ENCODE results near the gene KHDC1L. TPM values are rescaled to one million over a fixed set of nuclear protein-coding genes. Genes with fewer than 3 reads are reported as not detected.
A peak's percentile ranks its signal among the peaks of the same experiment; 100 is the strongest.

KHDC1L gene
- total RNA-seq, 1 experiment from 2014 or later = 1.1 TPM

GRCh38 chr6:73180763-73181619 lies 44.3 kb downstream of the KHDC1L start:
- CTCF ChIA-PET = interaction anchor here (1.6 kb wide), 1 partner anchor 564 kb away, joined by 4 read pairs; no protein-coding TSS in a partner anchor
- no peaks in the 10 kb centered on the region for H4K20me1 ChIP-seq (ENCODE audit: insufficient read depth)

GRCh38 chr6:73180076-73180738 lies 45.1 kb downstream of the KHDC1L start:
- CTCF ChIA-PET = interaction anchor here (0.7 to 1.6 kb wide), 2 partner anchors 564 to 1219 kb away, joined by 3 to 4 read pairs; no protein-coding TSS in a partner anchor
- Histone ChIP-seq H3K4me3 (no peak overlapping the region), H3K9me2 (ENCODE audit: insufficient read depth) (no peaks in the 10 kb centered on the region), H3F3A (ENCODE audit: insufficient read depth, low read depth) (no peaks in the 10 kb centered on the region), H3K79me2 (ENCODE audit: low read depth) (no peaks in the 10 kb centered on the region), H4K20me1 (ENCODE audit: insufficient read depth) (no peaks in the 10 kb centered on the region), H3K36me3 (ENCODE audit: low read depth) (no peaks in the 10 kb centered on the region), H3K4me1 (replicated peaks; ENCODE audit: insufficient read depth) (no peaks in the 10 kb centered on the region), H3K4me2 (peak overlapping the region; percentile 29; the same call in 1 of the 2 replicates), H3K9me3 (ENCODE audit: insufficient read depth, low read depth) (no peaks in the 10 kb centered on the region), H3K27ac (no peak overlapping the region), H2AFZ (no peak overlapping the region), H3K27me3 (ENCODE audit: insufficient read depth, low read depth) (no peaks in the 10 kb centered on the region)
- intact Hi-C loops (cut with micrococcal nuclease; ENCODE audit: unreplicated experiment) = loop anchor here (2.0 to 10.0 kb wide), 4 partner anchors 147 to 1645 kb away; no protein-coding TSS in a partner anchor
- TF ChIP-seq EZH2 (IDR thresholded peaks at IDR 0.05; ENCODE audit: low read depth) = no peak
- TF ChIP-seq, protein P1, sequence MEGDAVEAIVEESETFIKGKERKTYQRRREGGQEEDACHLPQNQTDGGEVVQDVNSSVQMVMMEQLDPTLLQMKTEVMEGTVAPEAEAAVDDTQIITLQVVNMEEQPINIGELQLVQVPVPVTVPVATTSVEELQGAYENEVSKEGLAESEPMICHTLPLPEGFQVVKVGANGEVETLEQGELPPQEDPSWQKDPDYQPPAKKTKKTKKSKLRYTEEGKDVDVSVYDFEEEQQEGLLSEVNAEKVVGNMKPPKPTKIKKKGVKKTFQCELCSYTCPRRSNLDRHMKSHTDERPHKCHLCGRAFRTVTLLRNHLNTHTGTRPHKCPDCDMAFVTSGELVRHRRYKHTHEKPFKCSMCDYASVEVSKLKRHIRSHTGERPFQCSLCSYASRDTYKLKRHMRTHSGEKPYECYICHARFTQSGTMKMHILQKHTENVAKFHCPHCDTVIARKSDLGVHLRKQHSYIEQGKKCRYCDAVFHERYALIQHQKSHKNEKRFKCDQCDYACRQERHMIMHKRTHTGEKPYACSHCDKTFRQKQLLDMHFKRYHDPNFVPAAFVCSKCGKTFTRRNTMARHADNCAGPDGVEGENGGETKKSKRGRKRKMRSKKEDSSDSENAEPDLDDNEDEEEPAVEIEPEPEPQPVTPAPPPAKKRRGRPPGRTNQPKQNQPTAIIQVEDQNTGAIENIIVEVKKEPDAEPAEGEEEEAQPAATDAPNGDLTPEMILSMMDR (conservative IDR thresholded peaks at IDR 0.05) = no peak
- POLR2A ChIA-PET (ENCODE audit: unreplicated experiment) = no interaction called here
- DNase-seq = no peak
- BruUV-seq (replicated peaks) = no TSS peak

More at GRCh38 chr6:73180763-73181619, 44.3 kb downstream of the KHDC1L start:
- Histone ChIP-seq H3F3A (ENCODE audit: insufficient read depth, low read depth) (no peaks in the 10 kb centered on the region), H3K4me3 (no peak overlapping the region; the same call in 1 of the 2 replicates), H3K4me1 (replicated peaks; ENCODE audit: insufficient read depth) (no peaks in the 10 kb centered on the region), H3K27ac (no peak overlapping the region), H3K27me3 (ENCODE audit: insufficient read depth, low read depth) (no peaks in the 10 kb centered on the region), H2AFZ (no peak overlapping the region), H3K9me2 (ENCODE audit: insufficient read depth) (no peaks in the 10 kb centered on the region), H3K4me2 (peak overlapping the region; percentile 29), H3K9me3 (ENCODE audit: insufficient read depth, low read depth) (no peaks in the 10 kb centered on the region), H3K36me3 (ENCODE audit: low read depth) (no peaks in the 10 kb centered on the region), H3K79me2 (ENCODE audit: low read depth) (no peaks in the 10 kb centered on the region)
- POLR2A ChIA-PET (ENCODE audit: unreplicated experiment) = no interaction called here
- BruUV-seq (replicated peaks) = no TSS peak
- TF ChIP-seq EZH2 (IDR thresholded peaks at IDR 0.05; ENCODE audit: low read depth) = no peak
- TF ChIP-seq, protein P1 (conservative IDR thresholded peaks at IDR 0.05) = peak; percentile 90
- DNase-seq = peak; percentile 20 to 55
- intact Hi-C loops (cut with micrococcal nuclease; ENCODE audit: unreplicated experiment) = loop anchor here (1.0 to 10.0 kb wide), 5 partner anchors 146 to 1646 kb away; no protein-coding TSS in a partner anchor

DNA sequence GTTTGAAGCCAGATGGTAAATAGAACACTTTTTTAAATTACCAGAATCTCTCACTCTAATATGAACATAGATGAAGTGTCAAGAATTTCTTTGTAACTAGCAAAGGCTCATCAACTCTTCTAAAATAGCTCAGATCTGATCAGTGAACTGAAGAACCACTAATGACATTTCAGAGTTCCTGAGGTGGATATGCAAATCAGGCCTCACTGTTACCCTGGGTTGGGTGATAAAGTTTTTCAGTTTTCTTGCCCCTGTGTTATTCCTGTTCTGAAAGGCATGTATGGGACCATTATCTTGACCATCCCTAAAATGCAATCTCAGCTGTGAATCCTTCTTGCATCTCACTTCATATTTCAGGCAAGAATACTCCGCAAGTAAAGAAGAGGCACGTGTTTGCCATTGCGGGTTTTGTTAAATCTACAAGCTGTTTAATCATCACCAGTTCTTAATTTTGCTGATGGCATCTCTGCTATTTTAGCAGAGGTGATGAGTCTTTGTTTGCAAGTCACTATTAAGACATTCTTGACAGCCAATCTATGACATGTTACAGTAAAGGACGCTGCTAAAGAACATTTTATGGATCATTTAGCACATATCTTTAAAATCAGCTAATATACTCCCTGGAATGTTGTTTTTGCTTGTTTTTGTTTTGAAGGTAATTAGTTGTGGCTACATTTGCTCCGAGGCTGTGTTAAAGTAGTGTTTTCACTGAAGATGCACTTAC lies 47.9 kb downstream of the KHDC1L start:
- no peak overlapping the region for H3K27ac ChIP-seq
- no peaks in the 10 kb centered on the region; the same call in 1 of the 2 replicates for H3K9me2 ChIP-seq (ENCODE audit: insufficient read depth)
- H3K4me2 ChIP-seq = no peak overlapping the region
- H3F3A ChIP-seq (ENCODE audit: insufficient read depth, low read depth) = no peaks in the 10 kb centered on the region
- DNase-seq = no peak
- no peak overlapping the region for H3K4me3 ChIP-seq
- H3K36me3 ChIP-seq (ENCODE audit: low read depth) = no peaks in the 10 kb centered on the region
- intact Hi-C loops (cut with micrococcal nuclease; ENCODE audit: unreplicated experiment) = no loop called here
- ChIA-PET POLR2A (ENCODE audit: unreplicated experiment) (no interaction called here), CTCF (interaction anchor here (0.6 kb wide), 1 partner anchor 584 kb away, joined by 4 read pairs; no protein-coding TSS in a partner anchor)
- H3K79me2 ChIP-seq (ENCODE audit: low read depth) = no peaks in the 10 kb centered on the region
- no peaks in the 10 kb centered on the region for H4K20me1 ChIP-seq (ENCODE audit: insufficient read depth)
- H2AFZ ChIP-seq = no peak overlapping the region
- BruUV-seq (replicated peaks) = no TSS peak
- no peaks in the 10 kb centered on the region for H3K4me1 ChIP-seq (replicated peaks; ENCODE audit: insufficient read depth)
- TF ChIP-seq EZH2 (IDR thresholded peaks at IDR 0.05; ENCODE audit: low read depth) = no peak
- TF ChIP-seq, protein P1 (conservative IDR thresholded peaks at IDR 0.05) = no peak
- no peaks in the 10 kb centered on the region for H3K9me3 ChIP-seq (ENCODE audit: insufficient read depth, low read depth)
- H3K27me3 ChIP-seq (ENCODE audit: insufficient read depth, low read depth) = no peaks in the 10 kb centered on the region

Measured in PC-9 (cell line).